ENCODE measurements around the gene NENF. TPM values are rescaled to one million over a fixed set of nuclear protein-coding genes. Genes with fewer than 3 reads are reported as not detected.

The NENF gene
- total RNA-seq, 4 donors from 2014 or later = 42.8 to 113 (median 75.7) TPM

DNA sequence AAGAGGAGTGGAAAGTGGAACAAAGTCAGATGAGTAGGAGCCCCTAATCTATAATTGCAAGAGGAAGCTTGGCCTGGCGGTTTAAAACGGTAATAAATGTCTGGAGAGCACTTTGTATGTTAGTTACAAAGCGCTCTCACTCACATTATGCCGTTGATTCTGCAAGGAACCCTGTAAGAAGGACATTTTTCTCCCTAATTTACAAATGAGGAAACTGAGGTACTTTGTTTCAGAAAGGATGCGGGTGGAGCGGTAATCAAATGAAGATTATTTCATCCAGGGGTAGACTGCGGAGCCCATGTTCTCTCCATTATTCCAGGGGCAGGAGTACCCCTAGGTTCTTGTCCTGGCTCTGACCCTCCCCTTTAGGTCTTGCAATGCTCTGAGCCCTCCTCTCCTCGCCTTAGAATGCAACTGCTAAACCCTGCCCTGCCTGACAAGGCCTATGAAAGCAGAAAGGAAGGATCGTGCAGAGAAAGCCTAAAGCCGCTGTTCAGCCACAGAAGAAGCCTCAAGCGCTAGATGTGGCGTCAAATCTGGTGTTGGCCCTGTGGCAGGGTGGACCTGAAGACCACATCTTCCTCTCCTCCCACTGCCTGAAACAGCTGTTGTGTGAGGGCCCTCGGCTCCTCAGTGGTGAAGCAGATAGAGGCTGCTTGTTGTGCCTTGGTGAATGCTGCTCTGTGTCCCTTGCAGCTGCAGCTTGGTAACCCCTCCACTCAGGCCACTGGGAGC lies 17.4 kb upstream of the NENF start:
- ATAC-seq = no peak
- WGBS, 2 donors (ENCODE audit: low coverage in 1 of 2) = 58 to 79% methylated on average over 4 to 11 of the region's 13 CpGs
- Histone ChIP-seq H3K36me3 (peaks cover 0 to 13% of the 10 kb centered on the region in 2 donors), H3K4me1 (peaks cover 0 to 17% (median 4%) of the 10 kb centered on the region in 3 donors), H3K9me3 (no peaks in the 10 kb centered on the region), H3K27ac (peak overlapping the region in 3 of 4 donors; percentile 25 to 72 (median 67)), H3K27me3 (no peaks in the 10 kb centered on the region), H3K4me3 (peak overlapping the region; percentile 95 to 96)
- TF ChIP-seq EP300 (IDR thresholded peaks at IDR 0.05) = no peak
- no peak for TF ChIP-seq POLR2A (IDR thresholded peaks at IDR 0.05)
- TF ChIP-seq POLR2AphosphoS5 (IDR thresholded peaks at IDR 0.05) = no peak
- TF ChIP-seq, protein P1, sequence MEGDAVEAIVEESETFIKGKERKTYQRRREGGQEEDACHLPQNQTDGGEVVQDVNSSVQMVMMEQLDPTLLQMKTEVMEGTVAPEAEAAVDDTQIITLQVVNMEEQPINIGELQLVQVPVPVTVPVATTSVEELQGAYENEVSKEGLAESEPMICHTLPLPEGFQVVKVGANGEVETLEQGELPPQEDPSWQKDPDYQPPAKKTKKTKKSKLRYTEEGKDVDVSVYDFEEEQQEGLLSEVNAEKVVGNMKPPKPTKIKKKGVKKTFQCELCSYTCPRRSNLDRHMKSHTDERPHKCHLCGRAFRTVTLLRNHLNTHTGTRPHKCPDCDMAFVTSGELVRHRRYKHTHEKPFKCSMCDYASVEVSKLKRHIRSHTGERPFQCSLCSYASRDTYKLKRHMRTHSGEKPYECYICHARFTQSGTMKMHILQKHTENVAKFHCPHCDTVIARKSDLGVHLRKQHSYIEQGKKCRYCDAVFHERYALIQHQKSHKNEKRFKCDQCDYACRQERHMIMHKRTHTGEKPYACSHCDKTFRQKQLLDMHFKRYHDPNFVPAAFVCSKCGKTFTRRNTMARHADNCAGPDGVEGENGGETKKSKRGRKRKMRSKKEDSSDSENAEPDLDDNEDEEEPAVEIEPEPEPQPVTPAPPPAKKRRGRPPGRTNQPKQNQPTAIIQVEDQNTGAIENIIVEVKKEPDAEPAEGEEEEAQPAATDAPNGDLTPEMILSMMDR (IDR thresholded peaks at IDR 0.05) = peak in 1 of 4 experiments; percentile 0

DNA sequence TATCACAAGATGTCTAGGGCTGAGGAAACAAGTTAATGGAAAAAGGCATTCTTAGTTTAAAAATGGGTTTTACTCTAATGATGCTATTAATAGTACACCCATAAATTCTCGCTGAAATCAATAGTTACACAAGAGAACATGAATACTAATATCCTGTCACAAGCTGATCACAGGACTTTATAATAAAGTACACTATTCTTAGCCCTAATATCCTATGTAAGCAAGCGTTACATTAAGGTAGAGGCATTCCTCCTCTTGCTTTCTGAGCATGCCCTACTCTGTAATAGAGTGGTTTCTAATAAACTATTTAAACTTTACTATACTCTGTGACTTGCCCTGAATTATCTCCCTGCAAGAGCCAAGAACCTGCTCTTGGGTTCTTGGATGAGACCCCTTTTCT lies 11.6 kb upstream of the NENF start:
- H3K4me3 ChIP-seq = no peak overlapping the region
- no peaks in the 10 kb centered on the region for H3K27me3 ChIP-seq
- no peak for ATAC-seq
- no peaks in the 10 kb centered on the region for H3K4me1 ChIP-seq
- no peaks in the 10 kb centered on the region for H3K9me3 ChIP-seq
- 59 to 75% methylated on average over 2 of the region's 2 CpGs for WGBS, 2 donors (ENCODE audit: low coverage in 1 of 2)
- H3K27ac ChIP-seq = no peak overlapping the region
- no peak for TF ChIP-seq POLR2A (IDR thresholded peaks at IDR 0.05)
- TF ChIP-seq, protein P1 (IDR thresholded peaks at IDR 0.05) = no peak
- no peak for TF ChIP-seq POLR2AphosphoS5 (IDR thresholded peaks at IDR 0.05)
- no peak for TF ChIP-seq EP300 (IDR thresholded peaks at IDR 0.05)
- no peaks in the 10 kb centered on the region for H3K36me3 ChIP-seq

DNA sequence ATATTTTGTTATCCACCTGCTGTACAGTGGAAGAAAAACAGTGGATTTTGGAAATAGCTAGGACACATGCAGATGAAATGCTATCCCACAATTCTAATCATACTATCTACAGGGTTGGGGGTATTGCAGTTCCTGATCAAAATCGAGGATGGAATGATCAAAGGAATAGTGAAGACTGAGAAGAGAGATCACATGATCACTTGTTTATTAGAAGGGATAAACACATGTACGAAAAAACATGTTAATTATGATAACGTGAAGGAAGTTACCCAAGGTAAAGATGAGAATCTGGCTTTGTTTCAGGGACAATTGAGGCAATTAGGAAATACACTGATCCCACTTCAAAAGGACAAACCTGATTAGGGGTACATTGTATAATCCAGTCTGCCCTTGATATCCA lies 8.8 kb upstream of the NENF start:
- H3K9me3 ChIP-seq = no peaks in the 10 kb centered on the region
- no peak overlapping the region for H3K27ac ChIP-seq
- H3K4me3 ChIP-seq = no peak overlapping the region
- TF ChIP-seq EP300 (IDR thresholded peaks at IDR 0.05) (no peak), POLR2A (IDR thresholded peaks at IDR 0.05) (no peak), POLR2AphosphoS5 (IDR thresholded peaks at IDR 0.05) (no peak)
- TF ChIP-seq, protein P1 (IDR thresholded peaks at IDR 0.05) = no peak
- H3K36me3 ChIP-seq = no peaks in the 10 kb centered on the region
- 38 to 65% methylated on average over 2 to 3 of the region's 3 CpGs for WGBS, 2 donors (ENCODE audit: low coverage in 1 of 2)
- no peak for ATAC-seq
- no peaks in the 10 kb centered on the region for H3K4me1 ChIP-seq
- H3K27me3 ChIP-seq = no peaks in the 10 kb centered on the region

DNA sequence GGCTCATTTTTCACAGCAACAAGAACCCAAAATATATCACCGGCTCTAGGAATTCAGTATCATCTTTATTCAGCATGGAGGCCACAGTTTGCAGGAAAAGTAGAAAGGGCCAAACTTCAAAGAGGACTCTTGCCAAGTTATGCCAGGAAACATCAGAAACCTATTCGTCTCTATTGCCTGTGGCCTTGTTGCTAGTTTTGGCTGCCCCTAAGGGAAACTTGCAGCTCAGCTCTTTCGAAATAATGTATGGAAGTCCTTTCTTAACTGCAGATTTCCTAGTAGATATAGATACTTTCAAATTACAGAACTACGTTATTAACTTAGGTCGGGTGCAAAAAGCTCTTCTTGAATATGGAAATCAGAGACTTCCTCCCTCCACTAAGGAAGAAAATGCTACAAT lies 4.2 kb upstream of the NENF start:
- peaks cover 0 to 16% (median 1%) of the 10 kb centered on the region in 3 donors for H3K4me1 ChIP-seq
- no peak overlapping the region for H3K4me3 ChIP-seq
- H3K36me3 ChIP-seq = no peaks in the 10 kb centered on the region
- ATAC-seq = no peak
- no peak overlapping the region for H3K27ac ChIP-seq
- H3K9me3 ChIP-seq = no peaks in the 10 kb centered on the region
- no peaks in the 10 kb centered on the region for H3K27me3 ChIP-seq
- no peak for TF ChIP-seq POLR2AphosphoS5 (IDR thresholded peaks at IDR 0.05)
- no peak for TF ChIP-seq POLR2A (IDR thresholded peaks at IDR 0.05)
- TF ChIP-seq EP300 (IDR thresholded peaks at IDR 0.05) = no peak
- TF ChIP-seq, protein P1 (IDR thresholded peaks at IDR 0.05) = no peak
- 49 to 56% methylated on average over 4 to 5 of the region's 5 CpGs for WGBS, 2 donors (ENCODE audit: low coverage in 1 of 2)

DNA sequence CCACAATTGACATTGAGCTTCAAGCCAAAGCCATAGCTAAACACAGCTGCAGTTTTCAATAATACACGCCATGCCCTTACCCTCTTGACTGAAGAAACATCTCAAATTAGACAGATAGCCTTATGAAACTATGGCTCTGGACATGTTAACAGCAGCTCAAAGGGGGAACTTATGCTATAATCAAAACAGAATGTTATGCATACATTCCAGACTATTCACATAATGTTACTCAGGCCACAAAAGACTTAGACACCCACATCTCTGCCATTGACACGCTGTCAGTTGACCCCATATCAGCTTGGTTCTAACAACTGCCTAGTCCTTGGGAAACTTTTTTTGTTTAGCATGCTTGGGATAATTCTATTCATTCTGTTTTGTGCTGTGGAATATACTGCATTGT lies 2.3 kb upstream of the NENF start:
- Histone ChIP-seq H3K4me3 (no peak overlapping the region), H3K9me3 (no peaks in the 10 kb centered on the region), H3K27ac (no peak overlapping the region), H3K36me3 (no peaks in the 10 kb centered on the region), H3K27me3 (no peaks in the 10 kb centered on the region), H3K4me1 (peaks cover 0 to 35% (median 11%) of the 10 kb centered on the region in 3 donors)
- ATAC-seq = no peak
- WGBS, 2 donors (ENCODE audit: low coverage in 1 of 2) = 86 to 100% methylated on average over 1 to 2 of the region's 2 CpGs
- TF ChIP-seq, protein P1 (IDR thresholded peaks at IDR 0.05) = no peak
- no peak for TF ChIP-seq EP300 (IDR thresholded peaks at IDR 0.05)
- no peak for TF ChIP-seq POLR2A (IDR thresholded peaks at IDR 0.05)
- TF ChIP-seq POLR2AphosphoS5 (IDR thresholded peaks at IDR 0.05) = no peak
